Left lobe of liver (tissue), 2 donors: Measurements from ENCODE around the gene BACE2. TPM values are rescaled to one million over a fixed set of nuclear protein-coding genes. Genes with fewer than 3 reads are reported as not detected.

Experiments used
- ATAC-seq: fragments of 200-7000 bp; cut with Tn5 transposase; one replicate; pipeline ENCODE4 v1.9.1; 2020; ENCODE audit warnings: mild to moderate bottlenecking, moderate library complexity
- DNase-seq: peaks from one replicate; pipeline ENCODE4 v3.0.0-alpha.2; 2020; ENCODE audit warnings: low spot score
- total RNA-seq: library from RNA; stranded (reverse); gene quantifications from one replicate; pipeline ENCODE4 v1.2.1, GENCODE V29; 2021
- donor health status: DM: no; HTN: no; CAD: no; lungs with moderate emphysema.
- donor health status: DM: no; HTN: yes; CAD: no.

The BACE2 gene
- total RNA-seq = 4.1 TPM

DNA sequence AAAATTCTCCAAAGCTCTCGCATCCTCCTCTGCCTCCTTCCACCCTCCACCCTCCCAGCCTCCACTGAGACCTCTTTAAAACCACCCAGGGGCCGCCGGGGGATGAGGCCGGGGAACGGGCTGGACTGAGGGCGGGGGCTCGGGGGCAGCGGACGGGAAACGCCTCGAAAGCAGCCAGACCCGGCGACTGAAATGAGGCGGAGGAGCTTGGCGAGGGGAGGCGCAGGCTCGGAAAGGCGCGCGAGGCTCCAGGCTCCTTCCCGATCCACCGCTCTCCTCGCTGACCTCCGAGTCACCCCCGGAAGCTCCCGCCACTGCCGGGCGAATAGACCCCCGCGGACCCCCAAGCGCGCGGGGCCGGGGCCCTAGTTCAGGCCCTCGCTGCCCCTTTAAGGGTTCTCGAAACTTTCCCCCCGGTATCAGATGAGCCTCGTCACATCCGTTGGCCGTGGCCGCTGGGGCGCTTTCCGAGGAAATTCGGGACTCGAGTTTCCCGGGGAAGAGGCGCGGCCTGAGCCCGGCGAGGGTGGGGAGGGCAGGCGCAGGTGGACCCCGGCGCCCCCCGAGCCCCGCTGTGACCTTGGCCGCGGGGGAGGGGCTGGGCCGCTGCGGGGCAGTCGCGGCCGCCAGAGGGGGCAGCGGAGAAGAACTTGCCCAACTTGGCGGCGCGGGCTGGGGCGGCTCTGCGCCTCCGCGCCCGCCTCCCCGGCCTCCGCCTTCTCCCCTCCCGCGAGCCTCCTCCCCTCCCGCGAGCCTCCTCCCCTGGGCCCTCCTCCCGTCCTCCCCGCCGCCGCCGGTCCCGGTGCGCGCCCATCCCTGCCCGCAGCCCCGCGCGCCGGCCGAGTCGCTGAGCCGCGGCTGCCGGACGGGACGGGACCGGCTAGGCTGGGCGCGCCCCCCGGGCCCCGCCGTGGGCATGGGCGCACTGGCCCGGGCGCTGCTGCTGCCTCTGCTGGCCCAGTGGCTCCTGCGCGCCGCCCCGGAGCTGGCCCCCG is at the start of gene BACE2:
Gene BACE2, plus strand, starts transcription at position 813 of the 995 bp plus-strand sequence. Its CDS starts 104 bp downstream, at position 917.
- ATAC-seq = peak; percentile 86

GRCh38 chr21:41119901-41120300 is 48.1 kb upstream of the BACE2 start:
- DNase-seq (no peak), ATAC-seq (no peak)

More for the DNA sequence above, at the start of gene BACE2:
- peak; percentile 69 for DNase-seq

DNA sequence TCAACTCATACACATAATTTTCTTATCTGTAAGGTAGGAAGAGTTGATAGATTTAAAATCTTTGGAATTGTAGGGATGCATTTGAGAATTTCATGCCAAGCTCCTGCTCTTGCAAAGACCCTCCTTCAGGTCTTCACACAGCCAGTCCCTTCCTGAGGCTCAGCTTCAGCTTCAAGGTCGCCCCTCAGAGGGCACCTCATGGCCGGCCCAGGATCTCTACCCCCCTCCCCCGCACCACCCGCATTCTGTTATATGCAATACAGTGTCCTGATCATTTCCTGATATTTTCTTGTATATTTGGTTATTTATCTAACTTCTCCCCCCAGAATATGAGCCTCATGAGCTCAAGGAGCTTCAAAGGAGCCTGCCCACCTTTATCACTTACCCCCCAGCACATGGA is 47.0 kb upstream of the BACE2 start:
- DNase-seq (no peak), ATAC-seq (no peak)

DNA sequence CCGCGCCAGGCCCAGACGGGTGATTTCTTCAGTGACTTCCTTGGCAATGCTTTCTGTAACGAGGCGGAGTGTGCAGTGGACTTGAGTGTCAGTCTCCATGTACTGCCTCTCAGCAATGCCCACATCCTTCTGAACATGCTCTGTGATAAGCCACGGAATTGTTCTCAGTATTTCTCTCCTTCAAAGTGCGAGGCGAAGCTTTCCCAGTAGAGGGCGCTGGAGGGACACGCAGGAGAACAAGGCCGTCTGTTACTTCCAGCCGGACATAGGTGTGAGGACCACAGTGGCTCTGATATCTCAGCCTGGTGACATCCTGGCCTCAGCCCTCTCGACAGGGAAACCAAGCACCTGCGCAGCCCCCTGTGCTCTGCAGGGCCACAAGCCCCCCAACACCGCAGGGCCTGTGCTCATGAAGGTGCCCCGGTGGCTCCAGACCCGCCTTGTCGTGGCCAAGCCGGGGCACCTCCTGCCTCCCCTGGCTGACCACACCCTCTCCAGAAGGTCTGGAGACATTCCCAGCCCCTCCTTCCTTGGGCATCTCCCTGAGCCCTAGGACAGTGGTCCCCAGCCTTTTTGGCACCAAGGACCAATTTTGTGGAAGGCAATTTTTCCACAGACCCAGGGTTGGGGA is 46.1 kb upstream of the BACE2 start:
- ATAC-seq (peak; percentile 83), DNase-seq (peak; percentile 61)

DNA sequence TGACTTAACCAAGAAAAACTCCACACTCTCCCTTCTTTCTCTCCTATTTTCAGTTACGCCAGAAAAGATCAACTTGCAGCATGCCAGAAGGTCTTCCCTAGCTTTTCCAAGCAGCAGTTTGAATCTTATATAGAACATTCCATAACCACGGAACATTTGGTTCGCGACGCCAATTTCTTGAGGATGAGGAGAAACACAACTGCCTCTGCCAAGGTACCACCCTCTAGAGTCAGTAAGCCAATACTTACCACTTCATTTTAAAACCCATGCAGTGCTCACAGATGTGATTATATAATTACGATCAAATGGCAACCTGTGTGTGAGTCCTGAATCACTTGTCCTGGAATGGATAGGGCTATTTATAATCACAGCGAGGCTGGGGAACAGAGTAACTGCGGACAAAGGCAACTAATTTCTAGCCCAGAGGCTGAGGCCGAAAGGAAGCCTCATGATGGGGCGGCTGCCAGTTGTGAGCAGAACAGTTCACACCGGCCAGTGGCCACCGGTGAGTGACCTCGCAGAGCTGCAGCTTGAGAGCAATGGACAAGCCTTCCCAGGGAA is 43.2 kb upstream of the BACE2 start:
- DNase-seq (no peak), ATAC-seq (no peak)

DNA sequence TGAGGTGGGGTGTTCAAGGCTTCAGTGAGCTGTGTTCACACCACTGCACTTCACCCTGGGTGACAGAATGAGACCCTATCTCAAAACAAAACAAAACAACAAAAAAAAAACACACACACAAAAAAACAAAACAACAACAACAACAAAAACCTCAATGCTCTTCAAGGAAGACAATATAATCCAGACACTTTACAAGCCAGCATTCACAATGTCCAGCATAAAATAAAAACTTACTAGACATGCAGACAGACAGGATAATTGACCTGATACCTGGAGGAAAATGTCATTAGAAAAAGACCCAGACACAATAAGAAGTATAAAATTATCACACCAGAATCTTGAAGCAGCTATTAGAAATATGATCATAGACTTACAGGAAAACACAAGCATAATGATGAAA is 39.0 kb upstream of the BACE2 start:
- DNase-seq (no peak), ATAC-seq (no peak)

GRCh38 chr21:41130883-41131282 is 37.1 kb upstream of the BACE2 start:
- DNase-seq = no peak
- ATAC-seq = no peak

DNA sequence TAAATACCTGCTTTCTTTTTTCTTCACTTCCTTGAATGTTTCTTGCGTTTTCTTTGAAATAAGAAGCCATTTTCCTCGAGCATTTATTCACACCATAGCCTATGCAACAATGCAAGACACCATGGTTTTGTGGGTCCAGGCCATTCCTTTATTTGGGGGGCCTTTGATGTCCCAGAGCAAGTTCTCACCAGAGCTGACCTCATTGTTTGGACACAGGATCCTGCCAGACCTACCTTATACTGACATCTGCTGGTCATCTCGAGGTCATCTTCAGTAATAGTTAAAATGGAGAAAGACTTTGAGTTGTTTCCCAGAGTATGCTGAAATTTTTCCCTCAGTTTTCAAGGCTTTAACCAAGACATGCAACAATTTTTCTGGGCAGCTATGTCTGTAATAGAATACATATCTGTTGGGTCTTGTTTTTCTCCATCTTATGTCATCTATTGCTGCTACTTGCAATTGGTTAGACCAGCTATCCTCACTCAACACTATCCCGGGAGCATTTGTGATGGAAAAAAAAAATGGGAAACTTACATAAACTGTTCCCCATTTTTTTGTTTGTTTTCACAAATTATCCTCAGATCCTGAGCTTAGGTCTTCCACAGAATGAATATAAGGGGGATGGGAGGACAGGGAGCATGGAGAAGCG is 34.0 kb upstream of the BACE2 start:
- DNase-seq = no peak
- ATAC-seq = peak; percentile 85

DNA sequence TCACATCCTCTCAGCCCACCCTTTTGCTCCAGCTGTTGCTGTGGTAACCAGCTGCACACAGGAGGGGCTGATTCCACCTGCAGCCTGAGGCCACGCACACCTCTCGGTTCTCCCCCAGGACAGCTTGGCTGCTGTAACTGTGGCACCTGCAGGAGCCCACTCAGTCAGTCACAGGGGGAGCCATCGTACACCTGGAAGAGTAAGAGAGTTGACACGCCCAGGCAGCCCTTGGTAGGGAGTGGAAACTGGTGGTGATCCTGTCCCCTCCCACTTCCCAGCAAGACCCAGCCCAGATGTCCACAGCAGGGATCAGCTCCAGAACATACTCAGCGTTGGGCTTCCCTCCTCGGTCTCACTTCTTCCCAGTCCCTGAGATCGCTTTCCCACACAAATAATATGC is 32.2 kb upstream of the BACE2 start:
- no peak for ATAC-seq
- DNase-seq = no peak

- ATAC-seq = no peak
- no peak for DNase-seq
Observed at GRCh38 chr21:41136286-41136685, 31.7 kb upstream of the BACE2 start.

GRCh38 chr21:41137401-41137800 is 30.6 kb upstream of the BACE2 start:
- ATAC-seq (no peak), DNase-seq (no peak)

DNA sequence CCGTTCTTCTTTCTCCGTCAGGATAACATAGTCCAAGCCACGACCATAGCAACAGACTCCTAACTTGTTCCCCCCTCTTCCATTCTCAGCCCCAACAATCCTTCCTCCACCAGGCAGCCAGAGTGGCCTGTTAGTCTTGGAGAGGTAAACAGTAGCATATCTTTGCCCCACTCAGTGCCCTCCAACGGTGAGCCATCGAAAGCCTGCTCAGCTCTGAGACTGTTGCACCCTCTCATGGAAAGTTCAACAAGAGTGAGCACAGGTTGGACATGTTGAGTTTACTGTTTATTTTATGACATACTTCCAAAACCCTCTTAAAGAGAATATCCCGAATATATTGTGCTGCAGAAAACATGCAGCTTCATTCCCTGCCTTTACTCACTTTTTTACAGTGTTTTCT is 30.1 kb upstream of the BACE2 start:
- DNase-seq = no peak
- no peak for ATAC-seq

- DNase-seq (no peak), ATAC-seq (no peak)
Observed at GRCh38 chr21:41138711-41139110, 29.2 kb upstream of the BACE2 start.

GRCh38 chr21:41139275-41139674 is 28.7 kb upstream of the BACE2 start:
- no peak for DNase-seq

GRCh38 chr21:41139951-41140350 is 28.0 kb upstream of the BACE2 start:
- ATAC-seq (no peak), DNase-seq (no peak)

More at GRCh38 chr21:41139275-41139674, 28.7 kb upstream of the BACE2 start:
- no peak for ATAC-seq

- DNase-seq (no peak), ATAC-seq (peak; percentile 19)
Observed at GRCh38 chr21:41141031-41141457, 26.9 kb upstream of the BACE2 start.

GRCh38 chr21:41142051-41142795 is 25.7 kb upstream of the BACE2 start:
- no peak for ATAC-seq
- DNase-seq = no peak

DNA sequence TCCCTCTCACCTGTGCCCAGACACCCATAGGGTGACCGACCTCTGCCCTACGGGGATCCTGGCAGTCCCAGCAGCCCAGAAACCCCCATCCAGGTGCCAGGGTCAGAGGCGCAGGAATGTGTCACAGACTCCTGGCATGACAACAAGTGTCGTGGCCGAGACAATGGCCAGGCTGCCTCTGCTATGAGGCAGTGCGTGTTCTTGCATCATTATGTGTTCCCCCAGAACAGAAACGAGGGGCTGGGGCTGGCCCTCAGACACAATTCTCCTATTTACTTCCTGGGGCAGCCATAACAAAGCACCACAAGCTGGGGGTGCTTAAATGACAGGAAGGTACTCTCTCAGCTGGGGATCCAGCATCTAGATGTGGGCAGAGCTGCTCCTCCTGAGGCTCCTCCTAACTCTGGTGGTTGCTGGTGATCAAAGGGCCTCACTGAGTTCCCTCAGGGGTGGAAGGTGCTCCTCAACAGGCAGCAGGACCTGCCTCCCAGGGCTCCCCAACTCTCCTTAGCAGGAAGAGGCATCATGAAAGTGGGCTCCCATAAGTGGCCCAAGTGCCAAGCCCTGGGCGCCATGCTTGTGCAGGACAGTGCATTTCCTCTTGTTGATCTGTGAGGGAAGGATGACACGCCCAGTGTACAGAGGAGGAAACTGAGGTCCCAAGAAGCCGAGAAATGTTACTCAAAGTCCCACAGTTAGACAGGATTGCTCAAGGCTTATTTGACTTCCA is 24.2 kb upstream of the BACE2 start:
- ATAC-seq (no peak), DNase-seq (no peak)

- ATAC-seq (no peak), DNase-seq (no peak)
Observed at GRCh38 chr21:41147096-41147978, 20.6 kb upstream of the BACE2 start.
